GM19467 (cell line): ENCODE measurements around the gene NOC3L.

Source experiments
- ATAC-seq: cut with Tn5 transposase; IDR thresholded peaks from one replicate; pipeline ENCODE4 v1.9.1; 2021; ENCODE audit warnings: mild to moderate bottlenecking, moderate library complexity; ENCODE audit not compliant: unreplicated experiment

NOC3L gene

DNA sequence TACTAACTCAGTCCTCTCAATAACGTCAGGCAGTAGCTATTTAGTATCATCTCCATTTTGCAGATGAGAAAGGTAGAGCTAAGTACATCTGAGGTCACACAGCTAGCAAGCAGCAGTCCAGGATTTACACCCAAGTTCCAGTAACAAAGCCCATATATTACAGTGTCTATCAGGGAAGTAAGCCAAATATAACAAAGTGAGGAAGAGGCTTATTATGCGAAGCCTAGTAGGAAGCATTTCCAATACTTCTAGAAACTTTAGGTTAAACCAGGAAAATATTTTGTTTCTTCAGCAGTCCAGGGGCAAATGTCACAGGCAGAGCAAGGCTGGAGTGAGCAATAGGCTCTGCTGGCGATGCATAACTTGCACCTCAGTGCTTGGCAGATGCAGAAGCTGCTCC is 53.9 kb downstream of the NOC3L start:
- ATAC-seq = no peak

DNA sequence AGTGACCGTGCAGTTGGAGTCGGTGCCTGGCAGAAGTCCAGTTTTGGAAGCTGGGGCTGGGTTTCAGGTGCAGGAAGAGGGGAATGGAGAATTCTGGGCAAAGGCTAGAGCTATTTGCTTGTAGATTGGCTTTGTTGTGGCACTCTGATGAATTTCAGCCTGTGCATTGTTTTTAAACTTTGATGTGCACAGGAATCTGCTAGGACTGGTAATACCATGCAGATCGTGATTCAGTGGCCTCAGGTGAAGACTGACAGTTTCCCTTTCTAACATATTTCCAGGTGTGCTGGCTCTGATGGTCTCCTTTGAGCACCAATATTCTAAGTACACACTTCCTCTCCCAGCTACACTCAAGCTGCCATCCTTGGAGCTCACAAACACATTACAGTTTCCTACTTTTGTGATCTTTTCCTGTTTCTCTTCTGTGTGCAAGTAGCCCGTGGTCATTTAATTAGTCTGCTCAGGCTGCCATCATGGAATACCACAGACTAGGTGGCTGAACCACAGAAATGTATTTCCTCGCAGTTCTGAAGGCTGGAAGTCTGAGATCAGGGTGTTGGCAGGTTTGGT is 55.6 kb downstream of the NOC3L start:
- no peak for ATAC-seq

DNA sequence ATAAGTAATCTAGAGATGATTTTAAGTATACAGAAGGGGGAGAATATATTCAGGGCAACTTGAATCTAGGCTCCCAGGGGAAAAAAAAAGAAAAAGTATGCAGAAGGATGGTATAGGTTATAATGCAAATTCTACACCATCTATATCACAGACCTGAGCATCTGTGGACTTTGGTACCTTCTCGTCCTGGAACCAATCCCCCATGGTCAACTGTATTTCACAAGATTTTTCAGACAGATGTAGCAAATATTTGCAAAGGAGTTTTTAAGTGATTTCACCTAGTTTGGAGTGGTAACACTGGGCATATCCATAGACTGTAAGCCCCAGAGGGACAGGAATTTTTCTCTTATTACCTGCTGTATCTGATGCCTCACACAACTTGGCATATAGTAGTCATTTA is 58.8 kb downstream of the NOC3L start:
- ATAC-seq = no peak

DNA sequence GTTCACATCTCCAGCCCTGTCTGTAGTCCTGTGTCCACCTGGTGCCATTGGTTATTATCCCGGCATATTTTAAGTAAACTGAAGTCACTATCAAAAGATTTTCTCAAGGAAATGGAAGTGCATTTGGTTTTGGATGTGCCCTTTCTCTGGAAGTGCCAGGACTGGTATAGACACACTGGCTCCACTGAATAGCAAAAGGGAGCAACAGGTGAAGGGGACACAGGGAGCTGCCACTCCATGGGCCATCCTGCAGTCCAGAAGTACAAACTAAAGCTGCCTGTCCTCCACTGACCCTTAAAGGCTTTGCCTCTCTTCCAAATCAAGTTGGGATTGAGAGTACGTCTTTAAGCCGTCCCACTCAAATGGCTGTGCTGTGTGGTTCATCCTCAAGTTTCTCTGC is 62.7 kb downstream of the NOC3L start:
- ATAC-seq = no peak

DNA sequence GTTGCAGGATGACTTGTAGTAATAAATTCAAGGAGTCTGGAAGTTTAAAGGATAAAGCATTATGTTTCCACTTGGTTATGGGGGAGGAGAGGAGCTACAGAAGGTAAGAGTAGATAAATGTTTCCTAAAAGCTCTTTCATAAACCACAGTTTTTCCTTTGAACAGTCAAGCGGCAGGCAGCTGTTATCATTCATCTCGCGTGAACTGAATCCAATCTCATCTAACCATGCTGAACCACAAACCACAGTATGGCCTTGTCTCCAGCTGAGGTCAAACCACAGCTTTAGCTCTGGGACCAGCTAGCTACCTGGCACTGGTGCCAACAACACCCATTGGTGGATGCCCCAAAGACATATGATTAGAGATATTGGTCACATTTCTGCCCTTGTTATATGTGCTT is 63.3 kb downstream of the NOC3L start:
- ATAC-seq = no peak

DNA sequence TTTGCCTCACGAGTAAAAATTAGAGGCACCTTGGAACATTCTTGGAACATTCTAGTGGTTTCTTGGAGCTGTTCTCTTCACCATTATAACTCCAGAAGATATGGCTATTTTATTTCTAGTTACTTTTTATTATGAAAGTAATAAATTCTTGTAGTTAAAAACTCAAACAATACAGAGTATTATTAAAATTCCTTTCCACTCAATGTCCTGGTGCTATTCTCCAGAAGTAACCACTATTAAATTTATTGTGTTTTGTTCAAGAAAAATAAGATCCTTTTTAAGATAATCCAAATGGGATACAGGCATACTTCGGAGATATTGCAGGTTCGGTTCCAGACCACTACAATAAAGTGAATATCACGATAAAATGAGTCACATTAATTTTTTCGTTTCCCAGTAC is 68.6 kb downstream of the NOC3L start:
- ATAC-seq = no peak

DNA sequence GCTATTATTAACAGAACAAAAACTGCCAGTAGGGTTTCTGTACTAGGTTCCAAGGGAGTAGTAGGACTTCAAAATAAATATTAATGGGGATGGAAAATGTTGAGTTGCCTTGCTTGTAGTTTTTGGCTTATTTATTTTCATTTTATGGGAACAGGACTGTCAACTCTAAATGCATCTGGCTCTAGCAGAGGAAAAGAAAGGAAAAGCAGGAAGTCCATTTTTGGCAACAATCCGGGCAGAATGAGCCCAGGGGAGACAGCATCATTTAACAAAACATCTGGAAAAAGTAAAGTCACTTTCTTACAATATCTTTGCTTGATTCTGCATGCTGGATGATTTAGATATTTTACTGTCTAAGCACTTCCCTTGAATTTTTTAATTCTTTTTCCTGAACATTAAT is 69.4 kb downstream of the NOC3L start:
- no peak for ATAC-seq

DNA sequence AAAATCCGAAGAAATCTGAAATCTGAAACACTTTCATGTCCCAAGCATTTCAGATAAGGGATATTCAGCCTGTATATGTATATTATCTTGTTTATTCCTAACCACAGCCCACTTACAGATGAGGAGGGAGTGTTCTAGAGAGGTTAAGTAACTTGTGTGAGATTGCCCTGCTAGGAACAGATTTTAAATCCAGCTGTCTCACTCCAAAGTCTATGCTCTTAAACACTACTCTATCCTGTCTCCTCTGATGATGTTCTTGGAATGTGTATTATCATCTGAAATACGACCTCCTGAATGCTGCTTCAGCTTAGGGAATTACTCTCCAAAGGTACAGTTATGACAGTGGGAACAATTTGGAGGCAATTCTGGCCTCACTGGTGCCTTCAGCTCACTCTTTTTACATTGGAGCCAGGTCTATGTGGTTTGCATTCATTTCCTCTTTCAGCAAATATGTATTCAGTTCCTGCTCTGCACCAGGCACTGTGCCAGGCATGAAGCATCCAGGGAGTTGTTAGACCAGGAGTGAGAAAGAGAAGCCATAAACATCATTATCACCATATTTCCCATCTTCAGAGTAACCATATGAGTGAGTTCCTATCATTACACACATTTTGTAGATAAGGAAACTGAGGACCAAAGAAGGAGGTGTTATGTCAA is 70.2 kb downstream of the NOC3L start:
- no peak for ATAC-seq

DNA sequence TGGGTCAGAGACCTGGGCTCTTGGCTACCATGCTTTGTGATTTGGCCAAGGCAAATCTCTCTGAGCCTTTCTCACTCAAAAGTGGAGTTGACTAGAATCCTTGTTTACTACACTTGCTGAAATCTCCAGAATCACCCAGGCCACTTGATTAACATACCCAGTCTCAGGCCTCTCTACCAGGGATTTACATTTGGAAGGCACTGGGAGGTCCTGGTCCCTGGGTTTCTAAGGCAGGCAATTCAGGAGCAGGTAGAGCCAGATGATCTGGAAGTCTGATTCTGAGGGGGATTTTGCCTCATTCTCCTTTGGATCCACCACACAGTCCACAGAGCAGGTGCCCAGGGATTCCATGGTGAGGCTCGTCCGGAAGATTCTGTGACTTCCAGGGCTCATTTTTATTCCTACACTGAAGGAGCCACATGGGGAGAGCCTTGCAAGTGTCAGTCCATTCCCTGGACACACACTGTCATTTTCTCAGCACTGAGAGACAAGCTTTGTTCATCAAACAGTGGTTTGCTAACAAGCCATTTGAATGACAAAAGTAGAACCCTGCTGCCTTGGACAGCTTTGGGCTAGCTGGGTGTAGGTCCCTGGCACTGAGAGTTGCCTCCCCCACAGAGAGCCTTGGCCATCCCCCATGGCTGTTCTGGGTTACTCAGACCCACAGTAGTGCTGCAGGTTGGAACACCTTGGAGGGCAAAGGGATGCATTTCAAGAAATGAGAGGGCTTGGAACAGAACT is 74.2 kb downstream of the NOC3L start:
- ATAC-seq = no peak

DNA sequence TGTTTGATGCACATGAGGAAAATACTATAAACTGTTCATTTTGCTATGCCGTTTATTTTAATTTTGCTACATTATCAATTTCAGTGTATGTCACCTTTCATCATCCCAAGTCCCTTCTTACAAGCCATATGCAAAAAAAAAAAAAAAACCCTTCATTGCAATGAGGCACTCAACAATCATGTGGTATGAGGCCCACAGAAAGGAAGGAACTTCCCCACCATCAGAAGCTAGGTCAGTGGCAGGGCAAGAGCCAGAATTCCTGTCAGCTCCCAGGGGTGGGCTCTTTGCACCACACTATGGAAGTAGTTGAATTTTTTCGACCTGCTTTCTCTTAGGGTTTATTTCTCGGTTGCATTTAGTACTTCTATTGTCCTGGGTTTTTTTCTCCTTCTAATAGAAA is 75.4 kb downstream of the NOC3L start:
- ATAC-seq = no peak

DNA sequence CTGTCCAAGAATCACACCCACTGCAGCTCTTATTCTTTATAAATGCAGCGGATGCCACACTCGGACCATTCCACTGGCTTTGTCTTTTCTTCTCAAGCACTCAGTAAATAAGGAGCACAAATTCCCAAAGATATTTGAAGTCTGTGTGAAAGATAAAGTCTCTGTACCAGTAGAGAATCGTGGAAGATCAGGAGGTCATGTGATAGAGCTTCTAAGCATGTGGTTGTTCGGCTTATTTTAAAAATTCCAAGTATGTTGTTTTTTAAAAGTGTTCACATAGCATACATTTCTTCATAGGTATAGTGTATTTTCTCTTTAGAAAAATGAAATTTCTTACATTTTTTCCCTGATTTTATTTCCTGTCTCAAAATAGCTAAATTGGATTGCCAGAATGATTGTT is 75.8 kb downstream of the NOC3L start:
- ATAC-seq = no peak

DNA sequence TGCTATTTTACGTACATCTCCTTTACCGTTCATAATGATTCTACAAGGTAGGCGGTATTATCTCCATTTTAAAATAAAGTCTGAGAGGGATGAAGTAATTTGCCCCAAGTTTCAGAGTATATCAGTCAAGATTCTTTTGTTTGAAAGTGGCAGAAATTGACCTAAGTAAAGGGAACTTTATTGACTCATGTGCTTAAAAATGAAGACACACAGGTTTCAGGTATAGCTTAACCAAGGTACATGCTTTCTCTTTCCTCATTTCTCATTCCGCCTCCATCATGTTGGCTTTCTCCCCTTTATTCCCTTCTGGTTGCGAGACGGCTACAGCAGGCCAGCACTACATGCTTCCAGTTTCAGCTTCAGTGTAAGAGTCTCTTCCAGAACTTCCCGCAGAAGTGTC is 77.5 kb downstream of the NOC3L start:
- ATAC-seq = no peak
